Measurements from ENCODE around the gene PLB1. TPM values are rescaled to one million over a fixed set of nuclear protein-coding genes. Genes with fewer than 3 reads are reported as not detected.

Gene PLB1
- total RNA-seq, 2 donors from 2014 or later = 1.0 to 12.9 TPM

DNA sequence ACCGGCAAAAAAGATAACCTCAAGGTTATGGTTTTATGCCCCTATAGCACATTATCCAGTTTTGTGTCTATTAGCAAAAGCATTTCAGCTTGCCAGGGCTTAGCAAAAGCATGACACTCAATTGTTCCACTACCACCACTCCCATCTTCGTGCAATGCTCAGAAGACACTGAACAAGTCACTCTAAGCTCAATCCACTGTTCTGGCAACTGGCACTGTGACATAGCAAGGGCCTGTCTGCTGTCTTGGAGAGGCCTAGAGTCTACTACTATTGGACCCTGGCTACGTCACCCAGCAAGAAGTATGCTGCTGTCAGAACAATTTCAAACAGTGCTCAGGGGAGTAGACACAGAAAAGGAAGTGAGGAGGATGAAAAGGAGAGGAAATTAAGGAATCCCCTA is 152.3 kb downstream of the PLB1 start:
- Histone ChIP-seq H3K27me3 (no peaks in the 10 kb centered on the region), H3K4me1 (peaks cover 11% of the 10 kb centered on the region), H3K4me3 (no peak overlapping the region), H3K27ac (no peak overlapping the region), H3K9me3 (no peaks in the 10 kb centered on the region), H3K36me3 (replicated peaks in 1 of 2; ENCODE audit: insufficient read depth in 1 of 2, low read depth in 2 of 2) (no peaks in the 10 kb centered on the region)
- 66 to 67% methylated on average over 3 of the region's 3 CpGs for WGBS, 2 donors
- ATAC-seq (no peak), DNase-seq (no peak)
- intact Hi-C loops (cut with DNase I) = no loop called here
- TF ChIP-seq POLR2A (IDR thresholded peaks at IDR 0.05) = no peak
- TF ChIP-seq, protein P1, sequence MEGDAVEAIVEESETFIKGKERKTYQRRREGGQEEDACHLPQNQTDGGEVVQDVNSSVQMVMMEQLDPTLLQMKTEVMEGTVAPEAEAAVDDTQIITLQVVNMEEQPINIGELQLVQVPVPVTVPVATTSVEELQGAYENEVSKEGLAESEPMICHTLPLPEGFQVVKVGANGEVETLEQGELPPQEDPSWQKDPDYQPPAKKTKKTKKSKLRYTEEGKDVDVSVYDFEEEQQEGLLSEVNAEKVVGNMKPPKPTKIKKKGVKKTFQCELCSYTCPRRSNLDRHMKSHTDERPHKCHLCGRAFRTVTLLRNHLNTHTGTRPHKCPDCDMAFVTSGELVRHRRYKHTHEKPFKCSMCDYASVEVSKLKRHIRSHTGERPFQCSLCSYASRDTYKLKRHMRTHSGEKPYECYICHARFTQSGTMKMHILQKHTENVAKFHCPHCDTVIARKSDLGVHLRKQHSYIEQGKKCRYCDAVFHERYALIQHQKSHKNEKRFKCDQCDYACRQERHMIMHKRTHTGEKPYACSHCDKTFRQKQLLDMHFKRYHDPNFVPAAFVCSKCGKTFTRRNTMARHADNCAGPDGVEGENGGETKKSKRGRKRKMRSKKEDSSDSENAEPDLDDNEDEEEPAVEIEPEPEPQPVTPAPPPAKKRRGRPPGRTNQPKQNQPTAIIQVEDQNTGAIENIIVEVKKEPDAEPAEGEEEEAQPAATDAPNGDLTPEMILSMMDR (IDR thresholded peaks at IDR 0.05) = no peak

DNA sequence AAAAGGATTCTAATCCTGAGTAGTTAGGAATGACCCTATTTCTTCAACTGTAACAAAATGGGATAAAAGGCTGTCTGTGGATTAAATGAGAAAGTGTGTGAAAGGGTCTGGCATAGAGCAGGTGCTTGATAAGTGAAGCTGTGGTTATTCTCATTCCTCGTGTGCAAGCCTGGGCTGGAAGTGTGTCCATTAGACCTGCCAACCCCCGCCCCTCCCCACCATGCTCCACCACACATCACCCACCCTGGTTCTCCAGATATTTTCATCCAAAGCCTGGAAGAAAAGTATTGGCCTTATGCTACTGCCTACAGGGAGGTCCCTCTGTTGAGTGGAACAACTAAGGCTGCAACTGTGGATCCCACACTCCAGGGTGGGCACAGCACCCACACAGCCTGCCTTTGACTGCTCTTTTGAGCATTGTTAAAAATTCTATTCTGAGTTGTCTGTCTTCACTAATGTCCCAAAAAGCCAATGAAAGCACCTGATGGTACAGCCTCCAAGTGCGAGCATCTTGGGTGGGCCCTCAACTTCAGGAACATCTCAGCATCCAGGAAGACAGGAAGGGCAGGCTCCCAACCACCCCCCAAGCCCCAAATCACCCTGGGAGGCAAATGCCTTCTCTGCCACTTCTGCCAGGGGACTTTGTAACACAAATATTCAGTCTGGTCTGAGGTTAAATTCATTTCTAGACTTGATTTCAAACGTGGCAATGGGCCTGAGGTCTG is 153.0 kb downstream of the PLB1 start:
- Histone ChIP-seq H3K27ac (no peak overlapping the region), H3K4me3 (no peak overlapping the region), H3K27me3 (no peaks in the 10 kb centered on the region), H3K36me3 (replicated peaks in 1 of 2; ENCODE audit: insufficient read depth in 1 of 2, low read depth in 2 of 2) (no peaks in the 10 kb centered on the region), H3K9me3 (no peaks in the 10 kb centered on the region), H3K4me1 (peaks cover 11% of the 10 kb centered on the region)
- whole genome bisulfite sequencing, 2 donors = 54 to 69% methylated on average over 3 to 4 of the region's 4 CpGs
- intact Hi-C loops (cut with DNase I) = no loop called here
- TF ChIP-seq POLR2A (IDR thresholded peaks at IDR 0.05) = no peak
- TF ChIP-seq, protein P1 (IDR thresholded peaks at IDR 0.05) = no peak
- DNase-seq (no peak), ATAC-seq (no peak)

DNA sequence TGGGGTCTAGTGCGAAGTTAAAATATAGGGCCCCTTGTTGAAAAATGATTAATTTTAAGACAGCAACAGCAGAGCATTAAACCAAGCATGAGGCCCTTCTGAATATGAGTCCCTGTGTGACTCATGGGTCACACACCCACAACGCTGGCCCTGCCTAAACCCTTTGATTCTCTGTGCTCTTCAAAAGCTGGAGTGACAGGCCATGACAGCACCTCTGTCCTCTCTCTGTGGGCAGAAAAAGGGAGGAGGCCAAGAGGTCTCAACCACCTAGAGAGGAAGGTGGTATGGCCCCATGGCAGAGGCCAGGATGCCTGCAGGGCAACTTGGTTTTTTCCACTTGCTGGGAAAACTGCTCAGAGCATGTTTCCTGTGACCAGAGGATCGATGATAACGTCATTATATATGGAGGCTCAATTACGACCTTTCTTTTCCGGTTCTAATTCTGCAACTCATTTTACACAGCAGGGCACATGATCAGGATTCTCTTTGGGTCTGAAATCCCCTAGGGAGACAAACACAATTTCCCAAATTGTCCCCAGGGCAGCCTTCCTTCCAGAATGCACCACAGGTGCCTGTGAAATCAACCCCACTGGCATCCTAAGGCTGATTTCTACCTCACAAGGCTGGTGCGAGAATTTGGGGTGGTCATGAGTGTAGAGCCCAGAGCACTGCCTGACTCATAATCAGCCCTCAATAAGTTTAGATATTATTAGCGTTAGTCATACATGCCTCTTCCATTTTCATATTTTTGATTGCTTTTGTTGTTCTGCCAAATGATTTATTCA is 153.8 kb downstream of the PLB1 start:
- ATAC-seq (no peak), DNase-seq (no peak)
- TF ChIP-seq, protein P1 (IDR thresholded peaks at IDR 0.05) = no peak
- TF ChIP-seq POLR2A (IDR thresholded peaks at IDR 0.05) = no peak
- no peak overlapping the region for H3K27ac ChIP-seq
- no peaks in the 10 kb centered on the region for H3K9me3 ChIP-seq
- H3K36me3 ChIP-seq (replicated peaks in 1 of 2; ENCODE audit: insufficient read depth in 1 of 2, low read depth in 2 of 2) = no peaks in the 10 kb centered on the region
- H3K27me3 ChIP-seq = no peaks in the 10 kb centered on the region
- WGBS, 2 donors = 88 to 89% methylated on average over 7 to 8 of the region's 8 CpGs
- no peak overlapping the region for H3K4me3 ChIP-seq
- peaks cover 4% of the 10 kb centered on the region for H3K4me1 ChIP-seq
- intact Hi-C loops (cut with DNase I) = no loop called here

DNA sequence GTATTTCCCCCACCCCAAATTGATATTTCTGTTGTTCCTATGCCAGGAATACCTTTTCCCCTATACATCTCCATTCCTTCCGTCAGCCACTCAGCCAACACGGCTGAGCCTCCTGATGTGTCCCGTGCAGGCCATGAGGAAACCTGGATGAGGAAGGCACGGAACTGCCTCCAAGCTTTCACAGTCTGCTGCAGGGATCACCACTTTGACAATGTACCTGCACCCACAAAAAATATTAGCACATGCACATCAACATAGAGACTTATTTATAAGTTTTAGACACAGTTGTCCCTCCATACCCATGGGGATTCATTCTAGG is 154.4 kb downstream of the PLB1 start:
- no peak for DNase-seq
- no peaks in the 10 kb centered on the region for H3K9me3 ChIP-seq
- intact Hi-C loops (cut with DNase I) = no loop called here
- peaks cover 6% of the 10 kb centered on the region for H3K4me1 ChIP-seq
- no peaks in the 10 kb centered on the region for H3K36me3 ChIP-seq (replicated peaks in 1 of 2; ENCODE audit: insufficient read depth in 1 of 2, low read depth in 2 of 2)
- ATAC-seq = no peak
- no peaks in the 10 kb centered on the region for H3K27me3 ChIP-seq
- H3K27ac ChIP-seq = no peak overlapping the region
- 74 to 90% methylated on average over 4 of the region's 4 CpGs for WGBS, 2 donors
- TF ChIP-seq POLR2A (IDR thresholded peaks at IDR 0.05) = no peak
- TF ChIP-seq, protein P1 (IDR thresholded peaks at IDR 0.05) = no peak
- H3K4me3 ChIP-seq = no peak overlapping the region
